MM.1S (cell line): ENCODE measurements around the gene CFAP65.

Experiments
- CTCF ChIP-seq: fragments of 300-600 bp; sonication (generic); IDR thresholded peaks from 2 replicates; pipeline ENCODE4 v1.5.1; 2016; ENCODE audit warnings: antibody characterized with exemption, low read length, mixed read lengths
- EZH2 ChIP-seq: fragments of 300-600 bp; sonication (generic); optimal IDR thresholded peaks from 2 replicates; pipeline ENCODE3; 2017; ENCODE audit warnings: low read depth, mild to moderate bottlenecking, antibody characterized with exemption, low read length, mixed read lengths
- EZH2phosphoT487 ChIP-seq: fragments of 300-600 bp; sonication (generic); IDR thresholded peaks from 2 replicates; pipeline ENCODE4 v1.6.1; 2018; ENCODE audit warnings: antibody characterized with exemption, low read length

- no peak for TF ChIP-seq CTCF
- TF ChIP-seq EZH2, result no peak
- no peak for TF ChIP-seq EZH2phosphoT487
Observed at GRCh38 chr2:218959761-218960308, 81.5 kb downstream of the CFAP65 start.
